Calu3 (cell line): ENCODE measurements around the gene RDH16. TPM values are rescaled to one million over a fixed set of nuclear protein-coding genes. Genes with fewer than 3 reads are reported as not detected.

Experiments used
- BruUV-seq: library from RNA; stranded (reverse); fragments of 400-500 nt; replicated peaks from 2 replicates; lab custom pipeline; 2021; lab: Mats Ljungman, UMichigan
- CTCF ChIA-PET: fragments of 300-600 bp; sonication (Branson Sonifier 250); formaldehyde crosslinking; loops from one replicate; lab custom pipeline; 2022; ENCODE audit warnings: antibody characterized with exemption; lab: Charles Lee
- DNase-seq: peaks from one replicate; pipeline ENCODE4 v3.0.0; 2022
- H3K27ac Mint-ChIP-seq: one replicate; pipeline ENCODE4 v1.8.0; 2022; ENCODE audit warnings: mixed read lengths; ENCODE audit not compliant: unreplicated experiment
- H3K27me3 Mint-ChIP-seq: one replicate; pipeline ENCODE4 v1.8.0; 2022; ENCODE audit warnings: mixed read lengths; ENCODE audit not compliant: unreplicated experiment
- H3K36me3 Mint-ChIP-seq: one replicate; pipeline ENCODE4 v1.8.0; 2022; ENCODE audit warnings: mild to moderate bottlenecking, moderate library complexity, mixed read lengths; ENCODE audit not compliant: insufficient read depth, unreplicated experiment
- H3K4me1 Mint-ChIP-seq: one replicate; pipeline ENCODE4 v1.8.0; 2022; ENCODE audit warnings: mild to moderate bottlenecking, low read depth, mixed read lengths; ENCODE audit not compliant: unreplicated experiment
- H3K4me3 Mint-ChIP-seq: one replicate; pipeline ENCODE4 v1.8.0; 2022; ENCODE audit warnings: mild to moderate bottlenecking, low read depth, moderate library complexity, mixed read lengths; ENCODE audit not compliant: unreplicated experiment
- H3K9me3 Mint-ChIP-seq: one replicate; pipeline ENCODE4 v1.8.0; 2022; ENCODE audit warnings: low read depth, mixed read lengths; ENCODE audit not compliant: unreplicated experiment
- CTCF ChIP-seq: fragments of 200-600 bp; IDR thresholded peaks from one replicate; pipeline ENCODE4 v1.8.0; 2022; ENCODE audit warnings: antibody characterized with exemption; ENCODE audit not compliant: unreplicated experiment
- intact Hi-C: fragments of 100-400 bp; cut with micrococcal nuclease; formaldehyde crosslinking; loops from one replicate; pipeline ENCODE4 v1.10.0; 2022; ENCODE audit not compliant: unreplicated experiment
- total RNA-seq: library from RNA; stranded (reverse); gene quantifications from 2 replicates; pipeline ENCODE4 v1.2.3, GENCODE V29; 2022

The RDH16 gene
- total RNA-seq, 1 experiment from 2014 or later, result 0.28 TPM

DNA sequence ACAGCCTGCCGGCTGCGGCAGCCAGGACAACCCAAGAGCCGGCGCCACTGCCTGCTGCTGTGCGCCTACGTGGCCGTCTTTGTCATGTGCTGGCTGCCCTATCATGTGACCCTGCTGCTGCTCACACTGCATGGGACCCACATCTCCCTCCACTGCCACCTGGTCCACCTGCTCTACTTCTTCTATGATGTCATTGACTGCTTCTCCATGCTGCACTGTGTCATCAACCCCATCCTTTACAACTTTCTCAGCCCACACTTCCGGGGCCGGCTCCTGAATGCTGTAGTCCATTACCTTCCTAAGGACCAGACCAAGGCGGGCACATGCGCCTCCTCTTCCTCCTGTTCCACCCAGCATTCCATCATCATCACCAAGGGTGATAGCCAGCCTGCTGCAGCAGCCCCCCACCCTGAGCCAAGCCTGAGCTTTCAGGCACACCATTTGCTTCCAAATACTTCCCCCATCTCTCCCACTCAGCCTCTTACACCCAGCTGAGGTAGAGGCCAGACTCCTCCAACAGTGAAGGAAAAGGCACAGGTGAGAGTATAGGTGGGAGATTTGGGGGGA lies 38.6 kb upstream of the RDH16 start:
- intact Hi-C loops, result no loop called here
- CTCF ChIA-PET, result no interaction called here
- no peaks in the 10 kb centered on the region for H3K9me3 Mint-ChIP-seq

GRCh38 chr12:56995201-56995929 lies 38.0 kb upstream of the RDH16 start:
- H3K27me3 Mint-ChIP-seq, result peaks cover under 1% of the 10 kb centered on the region
- H3K4me3 Mint-ChIP-seq, result no peak overlapping the region
- no peak overlapping the region for H3K27ac Mint-ChIP-seq
- intact Hi-C loops, result no loop called here
- no TSS peak for BruUV-seq
- CTCF ChIA-PET, result interaction anchor here (0.6 kb wide), 1 partner anchor 135 kb away, joined by 4 read pairs; no protein-coding TSS in a partner anchor
- no peak for TF ChIP-seq CTCF
- no peak for DNase-seq
- H3K36me3 Mint-ChIP-seq, result no peaks in the 10 kb centered on the region
- H3K9me3 Mint-ChIP-seq, result no peaks in the 10 kb centered on the region
- H3K4me1 Mint-ChIP-seq, result peaks cover 8% of the 10 kb centered on the region

More for the DNA sequence above, 38.6 kb upstream of the RDH16 start:
- no peak for TF ChIP-seq CTCF
- BruUV-seq, result no TSS peak
- Mint-ChIP-seq H3K27ac (no peak overlapping the region), H3K4me3 (no peak overlapping the region), H3K27me3 (no peaks in the 10 kb centered on the region), H3K4me1 (peaks cover 8% of the 10 kb centered on the region), H3K36me3 (no peaks in the 10 kb centered on the region)
- no peak for DNase-seq

DNA sequence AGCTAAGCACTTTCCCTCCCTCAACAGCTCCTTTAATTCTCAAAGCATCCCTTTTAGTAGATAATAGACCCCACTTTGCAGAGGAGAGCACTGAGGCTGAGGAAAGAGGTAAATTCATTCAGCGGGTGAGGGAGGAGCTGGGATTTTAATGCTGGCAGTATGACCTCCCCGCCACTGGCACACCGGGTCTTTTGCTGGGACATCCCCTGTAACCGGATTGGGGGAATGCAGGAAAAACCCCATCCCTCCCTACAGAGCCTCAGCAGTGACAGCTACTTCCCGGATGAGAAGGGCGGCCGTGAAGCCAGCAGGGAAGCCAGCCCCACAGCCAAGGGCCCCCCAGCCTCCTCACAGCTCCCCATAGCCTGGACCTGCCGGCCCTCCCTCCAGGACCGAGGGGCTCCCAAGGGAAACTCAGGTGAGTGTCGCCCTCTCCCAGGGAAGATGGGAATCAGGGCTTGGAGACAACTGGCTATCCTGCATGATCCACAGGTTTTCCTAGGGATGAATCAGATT lies 36.9 kb upstream of the RDH16 start:
- Mint-ChIP-seq H3K9me3 (no peaks in the 10 kb centered on the region), H3K27ac (no peak overlapping the region), H3K27me3 (peaks cover 11% of the 10 kb centered on the region), H3K4me3 (no peak overlapping the region), H3K36me3 (no peaks in the 10 kb centered on the region), H3K4me1 (peaks cover 8% of the 10 kb centered on the region)
- TF ChIP-seq CTCF, result no peak
- CTCF ChIA-PET, result no interaction called here
- BruUV-seq, result no TSS peak
- intact Hi-C loops, result no loop called here
- no peak for DNase-seq

GRCh38 chr12:56993346-56993745 lies 35.9 kb upstream of the RDH16 start:
- TF ChIP-seq CTCF, result no peak
- Mint-ChIP-seq H3K27ac (no peak overlapping the region), H3K27me3 (peaks cover 21% of the 10 kb centered on the region), H3K9me3 (no peaks in the 10 kb centered on the region), H3K4me3 (no peak overlapping the region), H3K36me3 (no peaks in the 10 kb centered on the region), H3K4me1 (peaks cover 8% of the 10 kb centered on the region)
- intact Hi-C loops, result no loop called here
- CTCF ChIA-PET, result no interaction called here
- DNase-seq, result no peak
- no TSS peak for BruUV-seq
